HG03108 (cell line): ENCODE results near the gene DTX3L.

Experiments
- ATAC-seq: cut with Tn5 transposase; IDR thresholded peaks from one replicate; pipeline ENCODE4 v1.9.1; 2021; ENCODE audit warnings: moderate library complexity; ENCODE audit not compliant: unreplicated experiment

The DTX3L gene

DNA sequence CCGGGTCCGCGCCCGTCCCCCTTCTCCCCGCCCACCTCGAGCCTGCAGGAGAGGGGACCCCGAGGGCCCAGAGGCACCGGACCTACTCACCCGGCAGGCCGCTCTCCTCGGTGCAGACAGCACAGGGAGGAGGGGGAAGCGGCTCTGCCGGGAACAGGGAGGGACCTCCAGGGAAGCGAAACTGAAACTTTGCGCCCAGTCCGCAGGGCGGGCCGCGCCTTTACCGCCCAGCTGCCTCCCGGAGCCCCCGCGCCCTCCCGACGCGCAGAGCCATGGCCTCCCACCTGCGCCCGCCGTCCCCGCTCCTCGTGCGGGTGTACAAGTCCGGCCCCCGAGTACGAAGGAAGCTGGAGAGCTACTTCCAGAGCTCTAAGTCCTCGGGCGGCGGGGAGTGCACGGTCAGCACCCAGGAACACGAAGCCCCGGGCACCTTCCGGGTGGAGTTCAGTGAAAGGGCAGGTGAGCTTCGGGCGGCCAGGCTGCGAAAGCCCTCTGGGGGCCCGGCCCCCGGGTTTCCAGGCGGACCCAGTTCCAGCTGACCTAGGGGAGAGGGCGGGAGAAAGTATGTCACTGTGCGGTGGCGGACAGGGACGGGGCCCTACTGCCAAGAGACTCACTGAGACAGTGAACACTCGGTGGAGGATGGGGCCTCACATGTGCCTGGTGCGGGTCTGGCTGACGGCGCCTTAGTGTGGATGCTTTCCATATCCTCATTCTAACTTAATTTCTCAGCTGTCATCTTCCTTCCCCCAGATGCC is at the start of gene DTX3L, which contains the start of gene PARP9:
Gene DTX3L, plus strand, starts transcription at position 184 of the 758 bp plus-strand sequence. Its CDS starts 89 bp downstream, at position 273.
Gene PARP9, minus strand, starts transcription at position 146 of the 758 bp plus-strand sequence. CDS start 4,680 bp downstream, outside the sequence.
- peak; percentile 55 for ATAC-seq

DNA sequence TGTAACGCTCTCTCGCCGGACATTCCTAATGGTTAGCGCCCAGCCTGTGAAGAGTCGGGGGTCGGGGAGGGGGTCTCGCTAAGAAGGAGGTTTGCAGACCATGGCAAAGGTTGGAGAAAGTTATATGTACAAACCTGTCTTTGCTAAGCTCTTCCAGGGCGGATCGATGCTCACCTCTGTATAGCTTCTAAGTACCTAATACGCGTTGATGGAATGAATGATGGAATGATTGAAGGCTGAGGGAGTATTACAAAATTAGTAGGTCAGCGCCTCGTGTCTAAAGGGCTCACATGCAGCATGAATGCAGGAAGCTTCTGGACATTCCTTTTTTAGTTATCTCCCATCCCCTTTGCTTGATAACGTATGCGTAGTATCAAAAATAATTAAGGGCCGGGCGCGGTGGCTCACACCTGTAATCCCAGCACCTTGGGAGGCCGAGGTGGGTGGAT is 49.1 kb upstream of the DTX3L start:
- ATAC-seq: no peak

DNA sequence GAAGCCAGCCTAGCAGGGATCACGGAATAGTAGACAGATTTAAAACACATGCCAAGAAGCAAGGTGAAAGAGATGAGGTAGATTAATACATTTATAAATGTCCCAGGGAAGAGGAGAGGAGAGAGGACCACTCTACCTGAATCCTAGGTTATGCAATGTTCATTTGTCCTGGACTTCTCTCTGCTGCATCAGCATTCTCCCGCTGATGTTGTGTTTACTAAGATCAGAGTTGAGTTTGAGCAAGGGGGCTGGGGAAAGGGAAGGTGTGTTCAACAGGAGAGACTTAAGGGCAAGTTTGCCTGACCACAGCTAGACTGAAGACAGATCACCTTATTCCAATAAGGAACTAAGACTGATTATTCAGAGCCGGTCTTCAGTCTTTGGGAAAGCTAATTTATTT is 48.3 kb upstream of the DTX3L start:
- no peak for ATAC-seq

DNA sequence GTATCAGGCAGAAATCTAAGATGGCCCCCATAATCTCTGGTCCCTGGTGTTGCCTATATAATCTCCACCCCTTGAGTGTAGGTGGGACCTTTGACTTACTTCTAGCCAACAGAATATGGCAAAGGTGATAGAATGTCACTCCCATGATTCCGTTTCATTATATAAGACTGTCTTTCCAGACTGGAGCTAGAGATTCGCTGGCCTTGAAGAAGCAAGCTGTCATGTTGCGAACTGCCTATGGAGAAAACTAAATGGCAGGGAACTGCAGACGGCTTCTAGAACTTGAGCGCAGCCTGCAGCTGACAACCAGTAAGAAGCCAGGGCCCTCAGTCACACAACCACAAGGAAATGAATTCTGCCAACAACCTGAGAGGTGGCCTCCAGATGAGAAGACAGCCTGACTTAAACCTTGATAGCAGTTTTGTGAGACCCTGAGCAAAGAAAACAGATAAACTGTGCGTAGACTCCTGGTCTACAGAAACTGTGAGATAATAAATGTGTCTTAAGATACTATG is 47.2 kb upstream of the DTX3L start:
- ATAC-seq: no peak

DNA sequence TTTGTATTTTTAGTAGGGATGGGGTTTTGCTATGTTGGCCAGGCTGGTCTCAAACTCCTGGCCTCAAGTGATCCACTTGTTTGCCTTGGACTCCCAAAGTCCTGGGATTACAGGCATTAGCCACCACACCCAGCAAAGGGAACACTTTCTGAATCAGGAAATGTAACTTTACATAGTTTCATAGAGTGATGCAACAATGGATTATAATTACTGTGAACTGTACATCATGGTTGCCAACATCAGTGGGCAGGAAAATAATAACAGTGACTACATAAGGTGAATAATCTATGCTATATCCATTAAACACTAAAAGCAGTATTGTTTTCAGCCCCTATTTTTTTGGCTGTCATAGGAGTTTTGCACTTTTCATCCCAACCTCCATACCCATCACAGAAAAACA is 44.4 kb upstream of the DTX3L start:
- no peak for ATAC-seq

DNA sequence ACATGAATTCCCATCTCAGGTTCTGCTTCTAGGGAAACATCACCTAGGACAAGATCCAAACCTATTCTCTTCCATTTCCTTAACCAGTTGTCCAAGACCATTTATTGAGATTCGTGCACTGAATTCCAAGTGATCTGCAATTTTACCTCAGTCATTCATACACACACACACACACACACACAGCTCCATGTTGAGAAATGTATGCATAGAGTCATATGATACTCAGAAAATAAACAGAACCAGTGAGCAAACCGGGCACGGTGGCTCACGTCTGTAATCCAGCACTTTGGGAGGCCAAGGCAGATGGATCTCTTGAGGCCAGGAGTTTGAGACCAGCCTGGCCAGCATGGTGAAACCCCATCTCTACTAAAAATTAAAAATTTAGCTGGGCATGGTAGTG is 43.3 kb upstream of the DTX3L start:
- no peak for ATAC-seq

DNA sequence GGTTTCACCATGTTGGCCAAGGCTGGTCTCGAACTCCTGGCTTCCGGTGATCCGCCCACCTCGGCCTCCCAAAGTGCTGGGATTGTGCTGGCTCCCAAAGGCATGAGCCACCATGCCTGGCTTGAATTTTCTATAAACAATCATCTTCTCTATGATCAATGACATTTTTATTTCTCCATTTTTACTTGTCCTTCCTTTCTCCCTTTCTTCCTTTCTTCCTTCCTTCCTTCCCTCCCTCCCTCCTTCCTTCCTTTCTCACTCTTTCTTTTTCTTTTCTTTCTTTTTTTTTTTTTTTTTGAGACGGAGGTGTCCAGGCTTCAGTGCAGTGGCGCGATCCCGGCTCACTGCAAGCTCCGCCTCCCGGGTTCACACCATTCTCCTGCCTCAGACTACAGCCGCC is 40.8 kb upstream of the DTX3L start:
- ATAC-seq: no peak

DNA sequence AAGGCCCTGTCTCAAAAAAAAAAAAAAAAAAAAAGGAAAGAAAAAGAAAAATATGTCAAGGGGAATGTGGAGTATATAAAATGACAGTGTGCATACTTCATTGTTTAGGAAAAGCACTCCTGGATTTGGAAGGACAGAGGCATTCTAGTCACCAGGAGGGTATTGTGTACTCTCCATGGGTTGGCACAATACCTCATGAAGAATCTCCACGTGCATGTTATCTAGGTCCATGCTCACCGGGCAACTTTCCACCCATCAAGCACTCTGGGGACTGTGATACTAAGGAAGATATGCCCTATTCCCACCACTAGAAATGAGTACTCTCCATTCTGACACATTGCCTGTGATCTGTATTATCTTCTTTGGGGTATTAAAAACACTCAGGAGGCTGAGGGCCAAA is 34.0 kb upstream of the DTX3L start:
- ATAC-seq: no peak

DNA sequence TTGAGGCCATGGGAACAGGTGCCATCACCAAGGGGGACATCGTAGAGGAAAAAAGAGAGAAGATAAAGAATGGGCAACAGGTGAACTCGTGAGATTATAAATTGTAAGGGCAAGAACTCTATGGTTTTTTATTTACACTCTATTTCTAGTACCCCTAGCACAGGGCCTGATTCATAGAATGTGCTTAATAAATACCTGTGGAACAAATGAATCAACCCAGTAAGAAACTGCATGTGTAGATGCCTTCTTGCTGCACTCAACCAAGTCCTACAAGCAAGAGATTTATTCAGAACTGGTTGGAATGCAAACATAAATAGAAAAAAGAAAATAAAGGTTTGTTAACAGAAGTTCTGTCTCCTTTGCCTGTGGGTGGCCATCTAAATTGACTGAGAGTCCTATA is 30.7 kb upstream of the DTX3L start:
- ATAC-seq: no peak

DNA sequence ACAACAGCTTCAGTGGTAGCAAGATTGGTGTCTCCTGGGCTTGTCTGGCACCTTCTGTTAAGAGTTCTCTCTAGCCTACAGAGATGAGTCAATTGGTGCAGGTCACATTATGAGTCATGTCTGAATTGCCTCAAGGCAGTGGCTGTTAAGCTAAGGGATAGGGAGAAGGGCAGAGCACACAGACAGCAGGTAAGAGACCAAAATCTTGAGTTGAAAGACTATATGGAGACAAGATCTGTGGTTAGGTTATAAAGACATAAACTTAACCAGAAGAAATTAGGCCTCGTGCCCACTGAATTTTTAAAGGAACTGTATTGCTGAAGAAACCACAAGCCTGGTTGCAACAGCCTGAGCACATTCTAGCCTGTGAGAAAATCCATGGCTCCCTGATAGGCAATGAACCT is 30.2 kb upstream of the DTX3L start:
- peak; percentile 98 for ATAC-seq

DNA sequence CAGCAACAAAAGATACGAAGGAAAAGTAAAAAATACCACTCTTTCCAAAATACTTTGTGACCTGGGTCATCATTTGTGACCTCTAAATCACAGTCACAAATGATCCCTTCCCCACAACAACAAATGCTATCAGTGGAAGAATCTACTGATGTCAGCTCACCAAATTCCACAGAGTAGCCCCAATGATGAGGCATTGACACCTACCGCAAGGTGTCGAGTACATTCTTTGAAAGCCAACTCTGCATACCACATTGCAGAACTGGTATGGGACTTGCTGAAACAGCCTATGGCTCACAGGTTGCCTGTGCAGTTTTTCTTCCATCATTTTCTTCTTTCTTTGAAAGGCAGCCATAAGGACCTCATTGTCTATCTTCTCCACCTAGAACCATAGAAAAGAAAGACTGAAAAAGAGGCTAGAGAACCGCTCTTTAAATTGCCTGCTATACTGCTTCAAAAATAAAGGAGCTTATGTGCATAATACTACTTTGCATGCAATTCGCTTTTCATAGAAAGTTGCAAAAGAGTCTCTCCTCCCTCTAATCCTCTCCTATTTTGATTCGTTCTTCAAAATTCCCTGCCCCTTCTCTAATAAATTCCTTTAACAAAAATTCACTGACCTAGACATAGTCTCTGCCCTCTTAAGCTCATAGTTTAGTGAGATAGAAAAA is 28.0 kb upstream of the DTX3L start:
- no peak for ATAC-seq

DNA sequence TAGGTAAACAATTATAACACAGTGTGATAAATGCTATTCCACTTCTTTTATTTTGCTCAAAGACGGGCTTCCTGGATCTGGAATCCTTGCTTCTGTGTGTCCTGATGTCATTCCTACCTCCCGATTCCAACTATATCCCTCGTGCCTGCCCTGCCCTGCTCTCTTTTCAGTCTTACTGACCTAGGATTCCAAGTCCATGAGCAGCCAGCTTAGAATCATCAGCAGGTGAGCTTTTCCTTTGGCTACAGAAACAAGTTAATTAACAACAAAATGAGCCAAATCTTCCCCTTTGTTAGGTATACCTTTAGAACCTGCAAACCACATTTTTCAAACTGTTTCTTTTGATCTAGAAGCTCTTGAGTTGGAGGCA is 27.5 kb upstream of the DTX3L start:
- no peak for ATAC-seq

DNA sequence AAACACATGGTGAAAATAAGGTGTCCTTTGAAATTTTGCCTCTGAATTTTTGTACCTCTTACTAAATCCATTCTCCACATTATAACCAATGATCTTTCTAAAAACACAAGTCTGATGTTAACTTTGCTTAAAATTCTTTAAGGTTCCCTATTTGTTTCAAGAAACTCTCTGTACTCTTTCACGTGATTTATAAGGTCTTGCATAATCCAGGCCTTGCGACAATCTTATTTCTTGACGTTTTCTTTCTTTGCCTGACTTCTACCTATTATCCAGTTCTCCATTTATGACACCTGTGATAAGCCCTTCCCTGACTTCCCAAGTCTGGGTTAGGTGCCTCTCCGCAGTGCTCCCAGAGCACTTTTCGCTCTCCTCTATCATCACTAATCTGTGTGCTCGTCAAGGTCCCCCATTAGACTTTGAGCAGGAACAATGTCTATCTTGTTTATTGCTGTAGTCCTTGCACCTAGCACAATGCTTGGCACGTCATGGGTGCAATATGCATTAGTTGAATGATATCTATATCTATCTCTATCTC is 25.1 kb upstream of the DTX3L start:
- no peak for ATAC-seq

DNA sequence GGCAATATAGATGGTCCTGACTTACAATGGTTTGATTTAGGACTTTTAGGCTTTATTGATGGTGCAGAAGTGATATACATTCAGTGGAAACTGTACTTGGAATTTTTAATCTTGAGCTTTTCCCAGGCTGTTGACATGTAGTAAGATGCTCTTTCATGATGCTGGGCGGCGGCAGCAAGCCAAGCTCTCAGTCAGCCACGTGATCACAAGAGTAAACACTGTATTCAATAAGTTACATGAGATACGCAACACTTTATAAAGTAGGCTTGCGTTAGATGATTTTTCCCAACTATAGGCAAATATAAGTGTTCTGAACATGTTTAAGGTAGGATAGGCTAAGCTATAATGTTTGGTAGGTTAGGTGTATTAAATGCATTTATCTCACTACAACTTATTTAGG is 18.0 kb upstream of the DTX3L start:
- no peak for ATAC-seq

DNA sequence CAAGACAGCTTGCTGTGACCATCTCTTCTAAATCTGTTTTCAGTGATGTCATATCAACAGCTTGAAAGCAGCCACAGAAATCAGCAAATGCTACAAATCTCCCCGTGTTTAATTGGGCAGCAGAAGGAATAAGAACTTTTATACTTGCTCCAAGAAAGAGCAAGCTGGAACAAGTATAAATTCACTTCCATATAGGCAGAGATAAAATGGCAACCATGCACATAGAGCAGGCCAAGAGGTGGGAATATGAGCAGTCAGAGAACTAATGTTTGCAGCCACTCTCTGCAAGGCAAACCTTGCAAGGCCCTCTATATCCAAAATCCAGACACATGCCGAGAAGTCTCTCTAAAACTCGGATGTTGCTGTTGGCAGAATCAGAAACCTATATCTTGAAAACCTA is 16.1 kb upstream of the DTX3L start:
- no peak for ATAC-seq

DNA sequence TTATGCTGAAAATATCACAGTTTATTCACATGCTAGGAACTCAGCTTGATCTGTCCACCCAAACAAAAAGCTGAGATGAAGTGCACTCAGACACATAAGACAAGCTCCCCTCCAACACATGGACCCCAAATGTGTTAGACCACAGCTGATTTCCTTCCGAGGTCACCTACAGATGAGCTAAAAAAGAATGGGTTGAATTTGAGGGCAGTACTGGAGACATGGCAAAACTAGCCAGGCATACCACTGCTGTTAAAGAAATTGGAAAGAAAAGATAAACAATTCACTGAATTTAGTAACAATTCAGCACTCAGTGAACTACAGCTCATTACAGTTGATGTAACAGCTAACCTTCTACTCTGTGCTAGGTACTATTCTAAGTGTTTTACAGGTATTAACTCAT is 15.5 kb upstream of the DTX3L start:
- no peak for ATAC-seq

DNA sequence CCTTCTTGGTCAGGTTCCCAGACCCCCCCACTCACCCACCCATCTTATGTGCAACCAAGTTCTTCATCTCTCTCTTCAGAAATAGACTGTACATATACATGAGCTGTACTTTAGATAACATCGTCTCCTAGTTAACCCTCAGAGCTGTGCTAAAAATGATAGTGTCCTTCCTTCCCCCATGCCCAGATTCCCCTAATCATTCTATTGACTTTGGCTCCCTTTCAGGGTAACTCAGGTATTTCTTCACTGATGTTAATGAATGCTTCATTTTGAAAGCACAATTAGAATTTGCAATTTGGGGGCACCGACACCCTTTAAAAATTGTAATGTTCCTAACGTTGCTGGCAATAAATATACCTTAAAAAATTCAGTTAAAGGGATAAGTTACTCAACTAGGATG is 11.0 kb upstream of the DTX3L start:
- no peak for ATAC-seq

DNA sequence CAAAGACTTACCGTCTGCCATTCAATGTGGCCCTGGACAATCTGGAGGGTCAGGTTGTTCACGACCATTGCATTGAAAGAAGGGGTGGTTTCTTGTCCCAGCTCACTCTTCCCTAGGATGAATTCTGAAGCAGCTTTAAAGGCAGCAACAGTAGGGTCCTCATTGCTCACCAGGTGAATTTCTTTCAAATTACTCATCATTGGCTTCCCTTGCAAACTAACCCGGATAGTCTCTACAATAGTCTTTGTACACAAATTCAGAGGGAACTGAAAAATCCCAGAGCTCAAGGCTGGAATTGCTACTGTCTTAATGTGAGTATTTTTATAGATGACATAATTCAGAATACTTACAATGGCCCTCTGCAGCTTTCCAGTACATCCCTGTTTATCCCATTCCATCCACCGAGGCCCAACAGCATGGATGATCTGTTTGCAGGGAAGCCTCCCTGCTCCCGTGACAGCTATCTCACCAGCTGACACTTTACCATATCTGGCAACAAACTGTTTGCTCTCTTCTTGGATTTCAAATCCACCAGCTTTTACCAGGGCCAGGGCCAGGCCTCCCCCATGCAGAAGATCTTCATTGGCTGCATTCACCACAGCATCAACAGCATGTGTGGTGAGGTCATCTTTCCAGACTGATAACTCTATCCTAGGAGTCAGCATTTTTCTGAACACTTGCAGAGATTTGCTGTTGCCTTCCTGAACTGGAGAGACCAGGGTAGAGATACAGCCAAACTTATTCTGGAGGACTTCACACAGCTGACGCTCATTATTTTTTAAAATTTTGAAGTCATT is 8.7 kb upstream of the DTX3L start:
- ATAC-seq: no peak

DNA sequence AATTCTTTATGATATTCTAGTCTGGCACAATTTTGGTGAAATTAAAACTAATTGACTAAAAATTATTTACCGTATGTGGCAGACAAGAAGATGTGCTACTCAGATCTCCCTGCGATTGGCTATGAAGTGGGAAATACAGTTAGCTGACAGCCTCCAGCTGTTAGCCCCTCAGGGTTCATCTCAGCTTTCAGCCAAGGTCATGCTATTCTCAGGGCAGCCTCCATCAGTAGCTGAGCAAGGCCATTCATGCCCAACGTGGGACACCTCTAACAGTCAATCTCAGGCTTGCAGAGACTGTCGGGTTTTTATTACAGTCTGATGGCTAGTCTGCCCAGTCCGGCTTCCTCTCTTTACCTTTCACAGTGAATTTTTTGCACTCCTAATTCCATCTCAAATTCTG is 6.8 kb upstream of the DTX3L start:
- ATAC-seq: no peak

DNA sequence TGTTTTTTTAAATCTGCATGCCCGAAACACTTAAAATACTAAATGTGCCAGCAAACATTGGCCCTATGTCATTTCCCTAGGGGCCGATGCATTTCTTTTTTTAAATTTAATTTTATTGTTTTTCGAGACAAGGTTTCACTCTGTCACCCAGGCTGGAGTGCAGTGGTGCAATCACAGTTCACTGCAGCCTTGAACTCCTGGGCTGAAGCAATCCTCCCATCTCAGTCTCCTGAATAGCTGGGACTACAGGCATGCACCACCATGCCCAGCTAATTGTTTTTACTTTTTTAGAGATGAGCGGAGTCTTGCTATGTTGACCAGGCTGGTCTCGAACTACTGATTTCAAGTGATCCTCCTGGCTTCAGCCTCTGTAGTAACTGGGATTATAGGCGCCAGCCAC is 5.5 kb upstream of the DTX3L start:
- no peak for ATAC-seq

DNA sequence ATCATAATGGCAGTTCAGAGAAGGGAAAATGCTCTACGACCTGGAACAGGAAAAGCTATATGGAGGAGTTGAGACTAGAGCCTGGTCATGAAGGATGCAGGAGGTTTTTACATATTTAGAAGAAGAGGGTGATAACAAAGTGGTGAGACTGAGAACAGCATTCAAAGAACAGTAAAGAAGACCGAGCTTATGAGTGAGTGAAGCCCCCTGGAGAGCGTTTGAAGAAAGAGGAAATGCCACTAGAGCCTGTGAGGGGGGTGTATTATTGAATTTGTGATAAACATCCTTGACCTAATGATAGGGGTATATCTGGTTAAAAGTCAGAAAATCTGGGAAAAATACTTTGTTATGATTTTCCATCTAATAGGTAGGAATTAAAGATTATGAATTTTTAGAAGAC is 4.2 kb upstream of the DTX3L start:
- ATAC-seq: no peak
